GM18870 (cell line): ENCODE results near the gene FGFR2.

Experiments used
- ATAC-seq: cut with Tn5 transposase; IDR thresholded peaks from one replicate; pipeline ENCODE4 v1.9.1; 2021; ENCODE audit warnings: moderate library complexity; ENCODE audit not compliant: unreplicated experiment

The FGFR2 gene

GRCh38 chr10:121611393-121612159, 13.3 kb upstream of the FGFR2 start:
- no peak for ATAC-seq

GRCh38 chr10:121610798-121611323, 12.6 kb upstream of the FGFR2 start:
- no peak for ATAC-seq

- ATAC-seq, result no peak
Observed at GRCh38 chr10:121609426-121610380, 11.5 kb upstream of the FGFR2 start.

GRCh38 chr10:121608469-121609190, 10.4 kb upstream of the FGFR2 start:
- no peak for ATAC-seq

GRCh38 chr10:121607310-121608055, 9.2 kb upstream of the FGFR2 start:
- ATAC-seq, result no peak

- no peak for ATAC-seq
Observed at GRCh38 chr10:121605708-121606107, 7.5 kb upstream of the FGFR2 start.

GRCh38 chr10:121601458-121601857, 3.2 kb upstream of the FGFR2 start:
- no peak for ATAC-seq

GRCh38 chr10:121600611-121601010, 2.4 kb upstream of the FGFR2 start:
- no peak for ATAC-seq

GRCh38 chr10:121599947-121600346, 1.7 kb upstream of the FGFR2 start:
- no peak for ATAC-seq

- ATAC-seq, result no peak
Observed at GRCh38 chr10:121597504-121598262, 561 bp downstream of the FGFR2 start.

GRCh38 chr10:121596689-121597503, 1.3 kb downstream of the FGFR2 start:
- ATAC-seq, result no peak

- ATAC-seq, result no peak
Observed at GRCh38 chr10:121595806-121596688, 2.2 kb downstream of the FGFR2 start.

- ATAC-seq, result no peak
Observed at GRCh38 chr10:121595351-121595805, 2.9 kb downstream of the FGFR2 start.

GRCh38 chr10:121594623-121595350, 3.5 kb downstream of the FGFR2 start:
- no peak for ATAC-seq

- ATAC-seq, result no peak
Observed at GRCh38 chr10:121594076-121594475, 4.2 kb downstream of the FGFR2 start.

- no peak for ATAC-seq
Observed at GRCh38 chr10:121593281-121594075, 4.8 kb downstream of the FGFR2 start.
